K562 (cell line): ENCODE data around the gene GMPR2. TPM values are rescaled to one million over a fixed set of nuclear protein-coding genes. Genes with fewer than 3 reads are reported as not detected.

ENCODE experiments used
- BRF2 ChIP-seq: IDR thresholded peaks from 3 replicates; pipeline ENCODE4 v1.6.1; 2011; ENCODE audit warnings: borderline replicate concordance, mild to moderate bottlenecking; ENCODE audit not compliant: insufficient read length, insufficient read depth
- CLOCK ChIP-seq: fragments of 250-450 bp; sonication (Bioruptor Pico); IDR thresholded peaks from 2 replicates; pipeline ENCODE4 v1.4.0; 2020; ENCODE audit warnings: mild to moderate bottlenecking, moderate library complexity, borderline replicate concordance
- ETV1 ChIP-seq: fragments of 450-650 bp; conservative IDR thresholded peaks from 2 replicates; pipeline ENCODE4 v1.6.1; 2016; ENCODE audit warnings: missing genetic modification characterization, control low read depth, low read depth, missing compliant biosample characterization
- FOXP1 ChIP-seq: sonication (generic); formaldehyde crosslinking; IDR thresholded peaks from 2 replicates; pipeline ENCODE4 v1.8.0; 2022; ENCODE audit warnings: mild to moderate bottlenecking, missing genetic modification reagents
- MAZ ChIP-seq, 2 experiments: fragments of 450-650 bp in 1 of 2; sonication (generic) in 1 of 2; formaldehyde crosslinking; IDR thresholded peaks in 1 of 2; conservative IDR thresholded peaks in 1 of 2; 2 replicates each; pipeline versions ENCODE4 v1.4.0 to v1.5.0; 2020; ENCODE audit warnings: mild to moderate bottlenecking in 1 of 2, missing genetic modification reagents in 1 of 2
- POLR2AphosphoS5 ChIP-seq: IDR thresholded peaks from 2 replicates; pipeline ENCODE4 v1.6.1; 2011; ENCODE audit warnings: mild to moderate bottlenecking, low read depth, low read length, moderate library complexity; ENCODE audit not compliant: control insufficient read depth, insufficient read depth
- POLR2G ChIP-seq: fragments of 200-400 bp; formaldehyde crosslinking; IDR thresholded peaks from 2 replicates; pipeline ENCODE4 v1.6.1; 2017; ENCODE audit warnings: low read depth, mild to moderate bottlenecking, antibody characterized with exemption, low read length, moderate library complexity
- RBFOX2 ChIP-seq: fragments of 200-400 bp; formaldehyde crosslinking; IDR thresholded peaks from 2 replicates; pipeline ENCODE4 v1.6.1; 2017; ENCODE audit warnings: low read depth, mild to moderate bottlenecking, low read length, moderate library complexity
- SMAD4 ChIP-seq: fragments of 250-450 bp; sonication (Bioruptor Pico); conservative IDR thresholded peaks from 2 replicates; pipeline ENCODE4 v1.8.0; 2021; ENCODE audit warnings: inconsistent platforms, mild to moderate bottlenecking, moderate library complexity
- SMARCC2 ChIP-seq: fragments of 450-650 bp; IDR thresholded peaks from 2 replicates; pipeline ENCODE4 v1.6.1; 2017; ENCODE audit warnings: antibody characterized with exemption, moderate library complexity, mild to moderate bottlenecking, low read depth
- TAF1 ChIP-seq: IDR thresholded peaks from 2 replicates; pipeline ENCODE4 v1.6.1; 2011; ENCODE audit warnings: mild to moderate bottlenecking, low read length, moderate library complexity; ENCODE audit not compliant: insufficient read depth, control insufficient read depth, severe bottlenecking; ENCODE audit errors: extremely low read depth
- ZBTB11 ChIP-seq, 3 experiments: fragments of 200-800 bp in 1 of 3; fragments of 250-450 bp in 1 of 3; fragments of 450-650 bp in 1 of 3; sonication (Bioruptor Pico) in 1 of 3; sonication (Bioruptor generic) in 1 of 3; formaldehyde crosslinking in 1 of 3; IDR thresholded peaks; 2 replicates each; pipeline versions ENCODE4 v1.6.1 to v1.8.0; 2016 to 2022; ENCODE audit warnings: mild to moderate bottlenecking in 2 of 3, missing genetic modification characterization in 2 of 3, missing compliant biosample characterization in 1 of 3, moderate library complexity in 1 of 3
- polyA plus RNA-seq, 8 experiments: library from polyadenylated mRNA; depleted of rRNA in 4 of 8; stranded (reverse) in 5 of 8; unstranded in 3 of 8; fragments of >200 nt; fragmentation: Nextera tagmentation in 2 of 8; fragmentation: Illumina TruSeq in 1 of 8; extraction: Ambion mirVana in 2 of 8; extraction: Trizol in 1 of 8; gene quantifications; 2 replicates each; pipeline versions ENCODE4 v1.2.1 to v1.2.3, GENCODE V29; 2011 to 2014; ENCODE audit warnings: inconsistent platforms in 1 of 8, missing spikeins in 1 of 8
- total RNA-seq, 7 experiments: library from RNA; depleted of rRNA in 6 of 7; stranded (reverse); fragments of >200 nt in 6 of 7; fragmentation: Illumina TruSeq in 2 of 7; extraction: Trizol in 2 of 7; gene quantifications; 2 replicates each; pipeline versions ENCODE4 v1.2.1 to v1.2.3, GENCODE V29; 2011 to 2021; ENCODE audit warnings: low replicate concordance in 1 of 7

GMPR2 gene
- total and polyA plus RNA-seq, 9 of the 15 experiments (the other 6 are each of a cell fraction or from before 2014, with no cell fraction given) = 26.4 to 67.4 (median 36.3) TPM

GRCh38 chr14:24215495-24216344 lies 17.0 kb upstream of the GMPR2 start, which contains the start of gene MDP1 (continued):
- TF ChIP-seq ZBTB11 (CRISPR knock-in tag; IDR thresholded peaks at IDR 0.05) (peak in 1 of 3 experiments; percentile 75; a peak in 2 of 6 replicates), BRF2 (no peak), POLR2AphosphoS5 (peak; percentile 67; the same call in 1 of the 2 replicates), FOXP1 (peak; percentile 58; the same call in 1 of the 2 replicates), MAZ (CRISPR knock-in tag; conservative IDR thresholded peaks at IDR 0.05 in 1 of 2, IDR thresholded peaks at IDR 0.05 in 1 of 2) (peak; percentile 50 to 60; a peak in 3 of 4 replicates), ETV1 (tag) (peak; percentile 12; the same call in 1 of the 2 replicates), RBFOX2 (peak; percentile 85), TAF1 (peak; percentile 81), SMAD4 (CRISPR knock-in tag) (peak; percentile 39; the same call in 1 of the 2 replicates), POLR2G (peak; percentile 92), CLOCK (CRISPR knock-in tag) (no peak), SMARCC2 (no peak)
